Subcutaneous abdominal adipose tissue (tissue), 5 donors: Measurements from ENCODE around the gene AK3.
A peak's percentile ranks its signal among the peaks of the same experiment; 100 is the strongest.

Experiments
- H3K27ac ChIP-seq: one replicate; pipeline ENCODE4 v1.7.0; 2013; ENCODE audit warnings: low read depth, mild to moderate bottlenecking, inconsistent platforms, low read length, moderate library complexity
- H3K27me3 ChIP-seq, 5 donors: one replicate each; pipeline ENCODE4 v1.7.0; 2013; ENCODE audit warnings: low read length in 5 of 5, inconsistent platforms in 1 of 5; ENCODE audit not compliant: control insufficient read depth in 5 of 5, insufficient read depth in 4 of 5
- H3K36me3 ChIP-seq, 5 donors: one replicate each; pipeline ENCODE4 v1.7.0; 2013; ENCODE audit warnings: low read length in 5 of 5; ENCODE audit not compliant: control insufficient read depth in 5 of 5, insufficient read depth in 5 of 5
- H3K4me1 ChIP-seq, 5 donors: one replicate each; pipeline ENCODE4 v1.7.0; 2013; ENCODE audit warnings: low read length in 5 of 5, mild to moderate bottlenecking in 3 of 5, moderate library complexity in 1 of 5; ENCODE audit not compliant: control insufficient read depth in 5 of 5, insufficient read depth in 5 of 5
- H3K4me3 ChIP-seq, 5 donors: one replicate each; pipeline ENCODE4 v1.7.0; 2013; ENCODE audit warnings: low read length in 5 of 5, low read depth in 1 of 5
- H3K9ac ChIP-seq, 5 donors: one replicate each; pipeline ENCODE4 v1.7.0; 2013; ENCODE audit warnings: low read length in 5 of 5, mild to moderate bottlenecking in 4 of 5, moderate library complexity in 3 of 5
- H3K9me3 ChIP-seq, 5 donors: one replicate each; pipeline ENCODE4 v1.7.0; 2013; ENCODE audit warnings: low read length in 5 of 5; ENCODE audit not compliant: control insufficient read depth in 5 of 5
- donor health status: healthy.
- donor health status: healthy.
- donor health status: healthy.
- donor health status: healthy.
- donor health status: healthy.

Gene AK3

GRCh38 chr9:4738866-4739586, 2.0 kb downstream of the AK3 start:
- Histone ChIP-seq H3K4me3 (peak overlapping the region; percentile 77 to 88 (median 84)), H3K4me1 (peaks cover 0 to 27% (median 21%) of the 10 kb centered on the region in 5 donors), H3K9ac (peak overlapping the region in 3 of 5 donors; percentile 47 to 96 (median 91)), H3K27me3 (no peaks in the 10 kb centered on the region), H3K27ac (peak overlapping the region; percentile 97), H3K36me3 (no peaks in the 10 kb centered on the region), H3K9me3 (no peaks in the 10 kb centered on the region)

- peaks cover 0 to 8% (median 5%) of the 10 kb centered on the region in 5 donors for H3K4me1 ChIP-seq
- H3K9me3 ChIP-seq = no peaks in the 10 kb centered on the region
- H3K9ac ChIP-seq = no peak overlapping the region
- H3K27me3 ChIP-seq = no peaks in the 10 kb centered on the region
- H3K36me3 ChIP-seq = no peaks in the 10 kb centered on the region
- H3K4me3 ChIP-seq = no peak overlapping the region
- H3K27ac ChIP-seq = no peak overlapping the region
Observed at GRCh38 chr9:4734150-4734549, 6.9 kb downstream of the AK3 start.

- H3K9me3 ChIP-seq = no peaks in the 10 kb centered on the region
- peaks cover 0 to 3% (median 0%) of the 10 kb centered on the region in 5 donors for H3K4me1 ChIP-seq
- H3K4me3 ChIP-seq = no peak overlapping the region
- H3K36me3 ChIP-seq = no peaks in the 10 kb centered on the region
- no peak overlapping the region for H3K9ac ChIP-seq
- H3K27ac ChIP-seq = no peak overlapping the region
- H3K27me3 ChIP-seq = no peaks in the 10 kb centered on the region
Observed at GRCh38 chr9:4732890-4733289, 8.1 kb downstream of the AK3 start.

- H3K4me1 ChIP-seq = no peaks in the 10 kb centered on the region
- no peak overlapping the region for H3K4me3 ChIP-seq
- H3K27me3 ChIP-seq = no peaks in the 10 kb centered on the region
- no peaks in the 10 kb centered on the region for H3K9me3 ChIP-seq
- peaks cover 0 to 6% (median 1%) of the 10 kb centered on the region in 5 donors for H3K36me3 ChIP-seq
- no peak overlapping the region for H3K9ac ChIP-seq
- H3K27ac ChIP-seq = no peak overlapping the region
Observed at GRCh38 chr9:4727593-4727992, 13.4 kb downstream of the AK3 start.

- no peaks in the 10 kb centered on the region for H3K4me1 ChIP-seq
- H3K9me3 ChIP-seq = no peaks in the 10 kb centered on the region
- peaks cover 5 to 13% (median 6%) of the 10 kb centered on the region in 5 donors for H3K36me3 ChIP-seq
- no peak overlapping the region for H3K9ac ChIP-seq
- H3K27me3 ChIP-seq = no peaks in the 10 kb centered on the region
- no peak overlapping the region for H3K27ac ChIP-seq
- H3K4me3 ChIP-seq = no peak overlapping the region
Observed at GRCh38 chr9:4725706-4726442, 15.1 kb downstream of the AK3 start.

- Histone ChIP-seq H3K4me3 (no peak overlapping the region), H3K27ac (no peak overlapping the region), H3K9me3 (peaks cover 0 to 5% (median 0%) of the 10 kb centered on the region in 5 donors), H3K9ac (no peak overlapping the region), H3K36me3 (peaks cover 20 to 39% (median 30%) of the 10 kb centered on the region in 5 donors), H3K4me1 (peaks cover 0 to 8% (median 6%) of the 10 kb centered on the region in 5 donors), H3K27me3 (no peaks in the 10 kb centered on the region)
Observed at GRCh38 chr9:4721736-4722135, 19.3 kb downstream of the AK3 start.

GRCh38 chr9:4718911-4719310, 22.1 kb downstream of the AK3 start:
- Histone ChIP-seq H3K4me3 (no peak overlapping the region), H3K9me3 (peaks cover 0 to 5% (median 0%) of the 10 kb centered on the region in 5 donors), H3K27me3 (no peaks in the 10 kb centered on the region), H3K27ac (no peak overlapping the region), H3K9ac (no peak overlapping the region), H3K36me3 (peaks cover 28 to 55% (median 43%) of the 10 kb centered on the region in 5 donors), H3K4me1 (peaks cover 0 to 8% (median 6%) of the 10 kb centered on the region in 5 donors)

GRCh38 chr9:4717815-4718214, 23.2 kb downstream of the AK3 start:
- Histone ChIP-seq H3K9me3 (peaks cover 0 to 5% (median 0%) of the 10 kb centered on the region in 5 donors), H3K4me1 (peaks cover 0 to 8% (median 6%) of the 10 kb centered on the region in 5 donors), H3K27me3 (no peaks in the 10 kb centered on the region), H3K4me3 (peak overlapping the region in 1 of 5 donors; percentile 47), H3K9ac (no peak overlapping the region), H3K36me3 (peaks cover 34 to 60% (median 50%) of the 10 kb centered on the region in 5 donors), H3K27ac (peak overlapping the region; percentile 13)

GRCh38 chr9:4716163-4716562, 24.8 kb downstream of the AK3 start:
- Histone ChIP-seq H3K4me1 (peaks cover 0 to 8% (median 6%) of the 10 kb centered on the region in 5 donors), H3K9ac (no peak overlapping the region), H3K9me3 (peaks cover 0 to 5% (median 0%) of the 10 kb centered on the region in 5 donors), H3K27ac (no peak overlapping the region), H3K36me3 (peaks cover 34 to 57% (median 52%) of the 10 kb centered on the region in 5 donors), H3K27me3 (no peaks in the 10 kb centered on the region), H3K4me3 (no peak overlapping the region)
